CD4-positive, alpha-beta T cell treated with Interleukin-4 for 1 hour (primary cell): Measurements from ENCODE around the gene CYSTM1.
"Not testable (repeated sequence)": the region's sequence is repeated elsewhere in the genome, so short reads cannot be mapped to it uniquely, and the experiment has no call there.

Source experiments
- DNase-seq, 2 donors: peaks; one replicate each; pipeline ENCODE4 v3.0.0-alpha.2; 2020 to 2022

Gene CYSTM1

DNA sequence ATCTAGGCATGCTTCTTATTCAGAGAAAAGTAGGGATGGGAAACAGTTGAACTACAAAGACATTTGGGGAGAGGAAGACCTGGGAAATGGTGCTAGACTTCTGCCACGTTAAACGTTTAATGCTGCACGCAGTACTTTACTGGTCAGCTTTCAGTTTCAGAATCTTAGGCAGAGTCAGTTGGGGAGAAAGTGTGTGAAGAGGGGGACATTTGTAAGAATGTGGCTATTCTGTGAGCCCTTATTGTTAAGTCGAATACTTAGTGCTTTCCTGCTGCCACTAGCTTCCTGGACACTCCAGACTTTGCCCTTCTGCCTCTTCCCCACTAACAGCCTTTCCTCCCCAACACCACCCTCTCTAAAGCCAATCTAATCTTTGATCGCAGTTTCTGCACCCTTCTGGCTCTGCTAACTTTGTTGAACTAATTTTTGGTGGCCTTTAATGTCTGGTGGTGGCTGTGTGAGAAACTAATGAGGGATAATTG lies 6.1 kb downstream of the CYSTM1 start:
- DNase-seq, result no peak

DNA sequence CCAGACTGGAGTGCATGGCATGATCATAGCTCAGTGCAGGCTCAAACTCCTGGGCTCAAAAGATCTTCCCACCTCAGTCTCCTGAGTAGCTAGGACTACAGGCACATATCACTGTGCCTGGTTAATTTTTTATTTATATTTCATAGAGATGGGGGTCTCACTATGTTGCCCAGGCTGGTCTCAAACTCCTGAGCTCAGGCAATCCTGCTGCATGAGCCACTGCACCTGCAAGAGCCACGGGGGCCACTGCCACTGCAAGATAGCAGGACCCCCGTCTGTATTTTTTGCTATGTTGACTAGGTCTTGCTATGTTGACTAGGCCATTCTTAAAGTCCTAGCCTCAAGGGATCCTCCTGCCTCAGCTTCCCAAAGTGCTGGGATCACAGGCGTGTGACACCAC lies 6.5 kb downstream of the CYSTM1 start:
- no peak for DNase-seq

DNA sequence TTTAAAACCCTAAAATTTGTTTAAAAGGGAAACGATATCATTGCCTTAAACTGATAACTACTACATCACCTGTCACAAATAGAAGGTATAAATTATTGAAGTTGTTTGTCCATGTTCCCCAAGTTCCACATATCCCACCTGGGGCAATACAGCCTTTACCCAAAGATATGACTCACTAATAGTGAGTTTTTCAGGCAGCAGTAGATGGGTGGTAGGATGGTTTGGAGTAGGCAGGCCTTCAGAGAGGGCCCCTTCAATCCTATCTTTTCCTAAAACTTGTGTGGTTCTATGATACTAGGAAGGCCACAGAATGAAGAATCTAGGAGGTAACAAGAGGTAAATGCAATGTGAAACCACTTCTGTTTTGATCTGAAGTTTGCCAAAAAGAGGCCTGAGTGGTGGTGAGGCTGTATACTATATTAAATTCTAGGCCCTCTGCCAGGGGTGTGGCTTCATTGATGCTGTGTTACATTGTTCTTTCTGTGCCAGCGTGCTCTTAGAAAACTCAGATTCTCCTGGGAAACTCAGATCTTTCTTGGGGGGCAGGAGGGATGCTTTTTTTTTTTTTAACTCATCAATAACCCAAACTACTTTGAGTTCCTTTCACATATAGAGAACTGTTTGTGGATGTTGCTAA lies 7.2 kb downstream of the CYSTM1 start:
- DNase-seq, result no peak

DNA sequence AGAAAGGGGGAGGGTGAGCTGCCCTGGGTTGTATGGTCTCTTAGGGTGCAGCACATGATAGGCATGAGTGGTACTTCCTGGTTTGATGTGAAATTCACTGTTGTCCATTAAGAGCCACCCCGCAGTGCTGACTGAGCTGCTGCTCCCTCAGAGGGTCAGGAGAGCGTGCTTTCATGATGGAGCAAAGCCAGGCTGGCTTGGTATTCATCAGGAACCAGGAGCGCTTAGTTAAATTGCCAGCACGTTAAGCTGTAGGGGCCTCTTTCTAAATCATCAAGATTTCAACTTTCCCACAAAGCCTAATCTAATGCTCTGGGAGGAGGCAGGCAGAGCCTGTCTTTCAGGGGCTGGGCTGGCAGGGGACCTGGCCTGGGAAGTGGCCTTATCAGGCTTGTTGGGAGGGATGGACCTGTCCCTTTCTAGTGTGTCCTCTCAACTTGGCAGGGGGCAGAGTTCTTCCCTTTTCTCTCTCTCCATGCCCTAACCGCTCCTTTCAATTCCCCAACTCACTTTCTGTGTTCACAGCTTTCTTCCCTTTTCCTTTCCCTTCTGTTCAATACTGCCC lies 7.9 kb downstream of the CYSTM1 start:
- DNase-seq, result no peak

DNA sequence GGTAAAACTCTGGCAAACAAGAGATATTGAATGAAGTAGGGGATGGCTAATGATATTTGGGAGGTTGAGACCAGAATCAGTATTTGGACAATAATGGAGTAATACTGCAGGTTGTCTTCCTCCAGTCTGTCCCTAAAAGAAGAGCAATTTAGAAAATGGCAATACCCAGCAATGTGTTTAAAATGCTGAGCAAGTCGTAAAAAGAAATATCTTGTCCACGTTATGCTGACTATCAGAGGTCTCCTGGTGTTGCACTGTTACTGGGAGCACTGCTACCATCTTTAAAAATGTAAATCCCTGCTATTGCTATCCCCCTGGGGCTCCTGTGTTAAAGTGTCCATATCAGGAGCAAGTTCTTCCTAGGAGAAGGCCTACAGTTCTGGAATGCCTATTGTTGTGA lies 10.4 kb downstream of the CYSTM1 start:
- DNase-seq, result no peak

DNA sequence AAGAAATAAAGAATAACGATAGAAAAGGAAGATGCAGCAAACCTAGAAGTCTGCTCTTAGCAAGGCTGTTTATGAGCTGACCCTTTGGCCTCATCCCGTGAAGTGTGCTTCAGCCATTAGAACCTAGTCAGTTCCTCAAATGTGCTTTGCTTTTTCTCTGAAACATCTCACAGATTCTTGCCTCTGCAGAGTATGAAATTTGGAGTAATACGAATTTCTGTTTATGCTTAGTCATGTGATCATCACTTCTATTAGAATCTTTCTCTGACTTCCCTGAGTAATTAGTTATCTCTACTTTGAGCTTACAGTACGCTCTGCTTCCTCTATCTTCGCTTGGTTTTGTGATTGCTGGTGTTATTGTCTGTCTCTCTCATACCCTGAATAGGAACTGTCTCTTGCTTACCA lies 11.3 kb downstream of the CYSTM1 start:
- no peak for DNase-seq

DNA sequence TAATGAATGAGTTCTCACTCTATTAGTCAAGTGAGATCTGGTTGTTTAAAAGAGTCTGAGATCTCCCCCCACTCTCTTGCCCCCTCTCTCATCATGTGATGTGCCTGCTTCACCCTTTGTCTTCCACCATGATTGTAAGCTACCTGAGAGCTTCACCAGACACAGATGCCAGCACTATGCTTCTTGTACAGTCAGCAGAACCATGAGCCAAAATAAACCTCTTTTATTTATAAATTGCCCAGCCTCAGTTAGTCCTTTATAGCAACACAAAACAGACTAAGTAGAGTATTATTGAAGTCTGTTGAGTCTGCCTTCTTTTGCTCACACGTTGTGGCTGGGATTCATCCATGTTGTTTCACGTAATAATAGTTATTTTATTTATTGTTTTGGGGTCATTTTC lies 14.3 kb downstream of the CYSTM1 start:
- no peak for DNase-seq

DNA sequence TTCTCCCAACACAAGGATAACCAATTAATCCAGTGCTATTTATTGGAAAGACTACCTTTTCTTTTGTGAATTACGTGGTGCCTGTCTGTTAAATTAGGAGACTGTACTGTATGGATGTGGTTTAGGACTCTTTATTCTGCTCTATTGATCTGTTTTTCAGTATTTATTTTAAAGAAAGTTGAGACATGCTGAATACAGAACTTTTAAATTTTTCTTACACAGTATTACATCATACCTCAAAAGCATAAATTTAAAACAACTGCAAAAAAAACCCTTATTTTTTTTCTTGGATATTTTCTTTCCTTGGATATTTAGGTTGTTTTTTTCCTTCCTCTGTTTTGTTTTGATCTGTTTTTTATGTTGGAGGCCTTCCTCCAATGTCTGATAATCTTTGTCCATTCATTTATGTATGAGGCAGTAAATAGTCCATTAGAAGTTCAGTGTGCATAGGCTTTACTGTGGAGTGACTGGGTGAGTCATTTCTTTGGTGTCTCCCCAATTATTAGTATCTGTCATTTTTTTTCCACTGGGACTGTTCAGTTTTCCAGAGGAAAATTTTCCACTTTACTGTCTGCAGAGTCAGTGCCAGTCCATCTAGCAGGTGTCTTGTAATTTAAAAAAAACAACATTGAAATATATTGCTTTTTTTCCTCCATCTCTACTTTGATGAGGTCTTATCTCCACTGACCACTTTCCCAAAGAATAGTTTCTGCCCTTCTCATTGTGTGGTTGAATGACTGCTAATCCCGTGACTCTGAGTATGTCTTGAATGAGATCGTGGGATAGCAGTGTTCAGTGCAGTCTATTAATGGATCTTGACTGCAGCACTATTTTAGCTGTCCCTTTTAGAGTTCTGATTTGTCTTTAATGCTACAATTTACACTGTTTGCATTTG lies 15.2 kb downstream of the CYSTM1 start:
- DNase-seq, result no peak

DNA sequence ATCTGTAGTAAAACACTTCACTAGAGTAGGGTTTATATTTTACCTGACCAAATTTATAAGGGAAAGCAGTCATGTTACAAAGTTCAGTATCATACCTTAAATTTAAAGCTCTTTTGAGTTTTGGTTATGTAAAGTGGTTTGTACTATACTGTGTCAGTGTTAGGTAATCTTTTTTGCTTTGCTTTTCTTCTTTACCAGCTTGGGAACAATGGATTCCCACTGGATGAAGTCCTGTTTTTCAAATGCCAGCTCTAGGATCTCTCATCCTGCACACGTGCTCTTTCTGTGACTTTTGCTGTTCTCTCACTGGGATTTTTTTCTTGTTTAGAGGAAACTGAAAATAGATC lies 15.9 kb downstream of the CYSTM1 start:
- DNase-seq, result no peak

DNA sequence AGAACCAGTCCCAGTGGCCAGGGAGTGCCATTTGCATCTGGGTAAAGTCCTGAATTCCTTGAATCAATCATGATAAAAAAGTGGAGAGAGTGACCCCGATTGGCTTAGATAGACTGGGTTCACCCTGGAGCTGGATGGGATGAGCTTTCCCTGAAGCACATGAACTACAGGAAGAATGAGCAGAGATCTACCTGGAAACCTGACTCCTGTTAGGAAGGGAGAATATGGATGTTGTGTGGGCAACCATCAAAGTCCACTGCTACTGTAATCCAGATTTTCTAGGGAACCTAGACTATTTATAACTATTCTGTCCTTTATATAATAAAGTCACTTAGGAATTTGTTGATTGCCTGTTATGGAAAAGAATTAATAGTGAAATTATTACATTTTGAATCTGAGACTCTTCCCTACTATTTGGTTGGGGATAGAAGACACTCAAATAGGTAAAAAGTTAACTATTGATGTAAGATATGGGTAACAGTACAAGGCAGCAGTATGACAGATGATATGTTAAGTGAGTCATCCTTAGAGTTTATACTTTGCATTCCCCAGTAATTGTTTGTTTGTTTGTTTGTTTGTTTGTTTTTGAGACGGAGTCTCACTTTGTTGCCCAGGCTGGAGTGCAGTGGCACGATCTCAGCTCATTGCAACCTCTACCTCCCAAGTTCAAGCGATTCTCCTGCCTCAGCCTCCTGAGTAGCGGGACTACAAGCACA lies 17.9 kb downstream of the CYSTM1 start:
- no peak for DNase-seq

DNA sequence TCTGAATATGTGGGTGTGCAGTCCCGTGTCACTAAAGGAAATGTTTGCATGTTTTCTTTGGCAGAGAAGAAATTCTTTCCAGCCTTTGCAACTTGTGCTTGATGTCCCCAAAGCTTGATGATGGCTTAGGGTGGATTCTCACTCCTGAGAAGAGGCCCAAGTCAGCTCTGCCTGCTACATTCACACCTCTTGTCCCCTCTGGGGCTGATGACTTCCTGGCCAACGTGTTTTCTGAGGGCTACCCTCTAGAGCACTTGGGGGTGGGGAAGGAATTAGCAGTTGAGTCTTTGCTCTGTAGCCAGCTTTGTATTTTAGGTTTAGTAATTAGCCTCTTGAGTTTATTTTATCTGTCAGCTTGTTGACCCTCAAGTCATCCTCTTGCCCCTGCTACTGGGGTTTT lies 19.7 kb downstream of the CYSTM1 start:
- DNase-seq, result no peak

DNA sequence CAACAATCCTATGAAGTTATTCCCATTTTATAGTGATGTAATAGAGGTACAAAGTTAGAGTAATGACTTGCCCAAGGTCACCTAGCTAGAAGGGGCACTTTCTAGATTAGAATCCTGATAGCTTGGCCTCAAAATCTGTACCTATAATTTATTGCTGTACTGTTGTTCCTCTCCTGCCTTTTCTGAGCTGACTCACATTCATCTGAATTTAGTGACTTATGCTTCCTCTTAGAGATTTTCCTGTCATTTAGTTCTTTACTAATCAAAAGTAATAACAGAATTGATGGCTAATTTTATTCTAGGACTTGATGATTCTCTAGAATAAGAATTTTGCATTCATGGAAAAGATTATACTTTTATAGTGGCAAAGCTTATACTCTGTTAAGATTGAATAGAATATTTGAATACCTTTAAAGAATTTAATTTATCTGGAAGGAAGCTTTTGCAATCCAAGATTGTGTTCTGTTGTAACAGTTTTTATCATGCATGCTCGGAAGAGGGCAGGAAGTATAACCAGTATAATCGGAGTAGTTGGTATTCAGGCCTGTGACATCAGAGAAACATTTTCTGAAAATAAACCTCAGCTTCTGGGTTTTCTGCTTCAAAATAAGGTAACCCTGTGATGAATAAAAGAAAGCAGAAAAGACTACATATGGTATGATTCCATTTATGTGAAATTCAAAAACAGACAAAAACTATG lies 21.3 kb downstream of the CYSTM1 start:
- DNase-seq, result no peak

DNA sequence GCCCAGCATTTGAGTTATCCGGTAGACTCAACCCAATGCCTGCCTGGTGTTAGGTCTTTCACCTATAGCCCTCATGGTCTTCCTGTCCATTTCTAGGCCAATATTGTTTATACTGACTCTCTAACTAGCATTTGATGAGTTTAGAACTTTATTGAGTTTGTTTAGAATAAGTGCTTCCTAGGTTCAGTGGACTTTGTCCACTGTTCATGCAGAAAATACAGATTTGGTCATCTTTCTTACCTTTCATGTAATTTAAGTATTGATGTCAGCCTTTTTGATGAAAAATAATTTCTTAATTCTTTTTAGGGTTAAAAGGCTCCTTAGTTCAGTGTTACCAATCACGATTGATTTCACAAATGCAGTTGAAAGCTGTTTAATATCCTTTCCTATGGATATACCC lies 22.0 kb downstream of the CYSTM1 start:
- no peak for DNase-seq

DNA sequence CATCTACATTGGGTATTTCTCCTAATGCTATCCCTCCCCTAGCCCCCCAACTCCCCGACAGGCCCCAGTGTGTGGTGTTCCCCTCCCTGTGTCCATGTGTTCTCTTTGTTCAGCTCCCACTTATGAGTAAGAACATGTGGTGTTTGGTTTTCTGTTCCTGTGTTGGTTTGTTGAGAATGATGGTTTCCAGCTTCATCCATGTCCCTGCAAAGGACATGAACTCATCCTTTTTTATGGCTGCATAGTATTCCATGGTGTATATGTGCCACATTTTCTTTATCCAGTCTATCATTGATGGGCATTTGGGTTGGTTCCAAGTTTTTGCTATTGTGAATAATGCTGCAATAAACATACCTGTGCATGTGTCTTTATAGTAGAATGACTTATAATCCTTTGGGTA lies 23.9 kb downstream of the CYSTM1 start:
- DNase-seq, result not testable (repeated sequence)

DNA sequence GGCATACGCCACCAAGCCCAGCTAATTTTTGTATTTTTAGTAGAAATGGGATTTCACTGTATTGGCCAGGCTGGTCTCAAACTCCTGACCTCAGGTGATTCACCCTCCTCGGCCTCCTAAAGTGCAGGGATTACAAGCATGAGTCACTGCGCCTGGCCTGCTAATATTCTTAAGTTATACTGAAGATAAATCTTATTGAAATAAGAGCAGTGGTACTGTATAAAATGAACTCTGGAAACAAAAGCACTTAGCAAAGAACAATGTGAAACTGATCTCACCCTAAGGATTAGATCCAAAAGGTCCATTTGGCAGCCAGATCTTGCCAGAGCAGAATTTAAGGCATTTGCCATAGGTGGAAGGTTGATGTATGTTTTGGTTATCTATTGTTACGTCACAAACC lies 27.1 kb downstream of the CYSTM1 start:
- DNase-seq, result no peak

DNA sequence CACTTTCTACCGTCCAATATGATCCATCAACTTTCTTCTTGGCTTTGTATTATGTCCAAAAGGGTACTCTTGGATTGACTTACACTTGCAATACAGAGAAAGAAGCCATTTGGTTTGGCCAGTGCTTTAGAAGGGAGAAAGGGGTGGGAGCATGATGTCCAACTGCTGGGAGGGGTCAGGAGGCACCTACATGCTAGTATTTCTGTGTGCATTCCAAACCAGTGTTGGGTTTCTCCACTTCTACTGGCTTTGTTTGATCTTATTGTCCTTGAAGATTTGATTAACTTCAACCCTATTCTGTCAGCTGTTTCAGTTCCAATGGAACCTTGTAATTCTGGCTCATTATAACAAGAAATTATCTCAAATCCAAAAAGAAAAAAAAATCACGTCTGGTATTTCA lies 27.6 kb downstream of the CYSTM1 start:
- DNase-seq, result no peak

DNA sequence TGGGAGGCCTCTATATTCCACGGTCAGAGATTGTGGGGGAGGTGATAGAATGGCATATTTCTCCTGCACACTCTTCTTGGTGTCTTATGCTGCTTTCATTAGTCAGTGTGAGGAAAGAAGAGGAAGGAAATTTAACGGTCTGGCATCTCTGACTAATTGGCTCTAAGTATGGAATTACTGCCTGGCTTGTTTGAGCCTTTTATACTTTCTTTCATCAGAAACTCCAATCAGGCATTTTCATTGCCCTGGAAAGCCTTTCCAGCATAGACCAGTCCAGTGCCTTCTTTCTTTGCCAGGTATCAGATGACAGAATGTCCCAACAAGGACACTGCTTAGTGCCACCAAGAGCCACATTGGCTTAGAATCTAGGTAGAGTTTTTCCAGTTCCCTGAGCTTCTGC lies 30.2 kb downstream of the CYSTM1 start:
- DNase-seq, result no peak

DNA sequence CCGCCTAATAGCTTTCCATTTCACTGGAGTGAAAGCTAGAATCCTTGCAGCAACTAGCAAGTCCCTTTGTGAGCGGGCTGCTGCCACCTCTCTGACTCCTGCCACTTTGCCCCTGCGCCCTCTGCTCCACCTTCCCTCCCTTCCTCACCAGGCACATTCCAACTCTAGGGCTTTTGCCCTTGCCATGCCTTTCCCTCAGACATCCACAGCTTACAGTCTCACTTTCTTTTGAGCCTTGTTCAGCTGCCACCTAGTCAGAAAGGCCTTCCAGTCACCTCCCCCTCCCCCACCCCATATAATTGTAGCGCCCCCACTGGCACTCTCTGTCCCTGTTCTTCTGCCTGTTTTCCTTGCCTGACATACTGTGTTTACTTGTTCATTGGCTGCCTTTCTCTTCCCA lies 31.0 kb downstream of the CYSTM1 start:
- DNase-seq, result no peak

DNA sequence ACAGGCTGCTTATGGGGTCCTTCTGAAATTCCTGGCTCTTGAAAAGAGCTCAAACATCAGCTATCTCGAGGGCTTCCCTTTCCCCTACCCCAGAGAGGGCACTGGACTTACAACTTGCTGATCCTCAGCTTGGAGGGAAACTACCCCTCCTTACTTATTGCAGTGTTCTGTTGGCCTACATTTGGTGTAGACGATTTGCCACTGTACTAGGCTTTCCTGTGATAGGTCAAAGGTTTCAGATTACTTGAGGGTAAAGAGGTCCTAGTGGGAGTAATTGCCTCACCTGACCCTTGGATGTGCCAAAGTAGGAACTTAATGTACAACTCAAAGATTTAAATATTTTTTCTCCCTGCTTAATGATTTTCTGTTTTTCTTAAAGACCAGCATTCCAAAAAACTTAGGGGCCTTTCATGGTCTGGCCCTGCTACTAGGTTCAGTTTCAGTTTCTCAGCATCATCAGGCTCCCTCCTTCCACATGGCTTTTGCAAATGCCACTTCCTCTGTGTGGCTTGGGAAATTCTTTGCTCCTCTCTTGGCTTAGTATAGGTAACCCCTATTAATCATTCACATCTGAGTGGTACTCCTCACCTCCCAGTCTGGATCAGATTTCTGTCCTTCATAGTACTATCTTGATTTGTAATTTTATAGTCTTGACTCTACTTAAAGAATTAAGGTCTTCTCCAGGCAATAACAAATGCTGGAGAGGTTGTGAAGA lies 32.4 kb downstream of the CYSTM1 start:
- no peak for DNase-seq

DNA sequence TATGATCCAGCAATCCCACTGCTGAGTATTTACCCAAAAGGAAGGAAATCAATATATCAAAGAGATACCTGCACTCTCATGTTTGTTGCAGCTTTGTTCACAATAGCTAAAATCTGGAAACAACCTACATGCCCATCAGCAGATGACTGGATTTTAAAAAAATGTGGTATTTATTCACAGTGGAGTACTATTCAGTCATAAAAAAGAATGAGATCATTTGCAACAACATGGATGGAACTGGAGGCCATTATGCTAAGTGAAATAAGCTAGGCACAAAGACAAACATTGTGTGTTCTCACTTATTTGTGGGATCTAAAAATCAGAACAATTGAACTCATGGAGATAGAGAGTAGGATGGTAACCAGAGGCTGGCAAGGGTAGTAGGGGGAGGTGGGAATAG lies 33.1 kb downstream of the CYSTM1 start:
- no peak for DNase-seq

DNA sequence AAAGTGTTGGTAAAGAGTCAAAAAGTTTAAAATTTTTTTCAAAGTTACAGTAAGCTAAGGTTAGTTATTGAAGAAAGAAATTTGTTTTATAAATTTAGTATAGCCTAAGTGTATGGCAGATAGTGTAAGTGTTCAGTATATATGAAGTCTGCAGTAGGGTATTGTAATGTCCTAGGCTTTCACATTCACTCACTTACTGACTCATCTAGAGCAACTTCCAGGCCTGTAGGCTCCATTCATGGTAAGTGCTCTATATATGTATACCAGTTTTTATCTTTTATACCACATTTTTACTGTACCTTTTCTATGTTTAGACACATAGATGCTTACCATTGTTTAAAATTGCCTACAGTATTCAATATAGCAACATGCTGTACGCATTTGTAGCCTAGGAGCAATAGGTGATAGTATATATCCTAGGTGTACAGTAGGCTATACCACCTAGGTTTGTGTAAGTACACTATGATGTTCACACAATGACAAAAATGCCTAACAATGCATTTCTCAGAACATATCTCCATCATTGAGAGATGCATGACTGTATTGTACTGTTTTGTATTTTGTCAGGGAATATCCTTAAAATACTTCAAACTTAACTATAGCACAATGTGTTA lies 38.5 kb downstream of the CYSTM1 start:
- no peak for DNase-seq

DNA sequence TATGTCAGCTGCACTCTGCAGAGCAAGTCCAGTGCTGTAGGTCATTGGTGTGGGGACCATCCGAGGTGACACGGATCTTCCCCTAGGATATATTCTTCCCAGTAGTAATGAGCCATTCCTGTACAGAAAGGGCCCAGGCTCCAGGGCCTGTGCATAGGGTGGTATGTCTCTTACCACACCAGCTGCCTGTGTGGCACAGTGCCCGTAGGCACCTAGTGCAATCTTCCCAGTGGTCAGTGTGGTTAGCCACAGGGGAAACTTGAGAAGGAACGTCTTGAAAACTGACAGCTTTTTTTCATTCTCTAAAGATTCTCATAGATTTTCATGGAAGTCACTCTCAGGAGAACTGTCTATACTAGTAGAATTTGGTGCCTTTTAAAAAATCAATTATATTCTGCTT lies 39.8 kb downstream of the CYSTM1 start:
- DNase-seq, result no peak
